ENCODE results near the gene GARNL3.

GRCh38 chr9:127360250-127360649, 95.7 kb downstream of the GARNL3 start:
- TF ChIP-seq CTCF (IDR thresholded peaks at IDR 0.05), result peak in 1 of 3 experiments; percentile 12
- no peak for TF ChIP-seq POLR2A (IDR thresholded peaks at IDR 0.05; ENCODE audit: low read depth)
- TF ChIP-seq POLR2AphosphoS5 (IDR thresholded peaks at IDR 0.05), result no peak
